ENCODE results near the gene FBLN5. TPM values are rescaled to one million over a fixed set of nuclear protein-coding genes. Genes with fewer than 3 reads are reported as not detected.

FBLN5 gene
- total RNA-seq, 1 experiment from 2014 or later = 0.23 TPM

GRCh38 chr14:91862417-91862816 is 85.1 kb downstream of the FBLN5 start:
- Histone ChIP-seq H3K27ac (ENCODE audit: low read length) (no peak overlapping the region), H3K4me3 (ENCODE audit: low read depth in 2 of 2, low read length in 2 of 2) (no peak overlapping the region), H3K4me1 (ENCODE audit: control insufficient read depth, insufficient read depth, low read length) (no peaks in the 10 kb centered on the region), H3K9me3 (ENCODE audit: control insufficient read depth, insufficient read depth, low read depth, low read length) (no peaks in the 10 kb centered on the region), H3K27me3 (ENCODE audit: control insufficient read depth, insufficient read depth, low read length) (0 out of 2 replicates have a peak, but pooled peaks cover 2% of the 10 kb centered on the region), H3K36me3 (ENCODE audit: control insufficient read depth, insufficient read depth, low read length) (no peaks in the 10 kb centered on the region)
- in situ Hi-C loops (cut with HindIII; ENCODE audit: low pct_unique_long_range_greater_than_20kb, low sequenced_read_pairs) = no loop called here
- ChIA-PET POLR2A (no interaction called here), CTCF (no interaction called here)
- DNase-seq (ENCODE audit: low read depth, low spot score) (no peak), ATAC-seq (no peak)
- intact Hi-C loops (cut with micrococcal nuclease; ENCODE audit: unreplicated experiment) = no loop called here
- no TSS peak for BruUV-seq (replicated peaks)
- TF ChIP-seq SIN3A (IDR thresholded peaks at IDR 0.05; ENCODE audit: borderline replicate concordance, insufficient read depth, low read depth, low read length) (no peak), POLR2AphosphoS5 (IDR thresholded peaks at IDR 0.05; ENCODE audit: low read depth, low read length) (no peak), TCF7L2 (IDR thresholded peaks at IDR 0.05; ENCODE audit: low read depth, low read length) (no peak), CTCF (IDR thresholded peaks at IDR 0.05) (no peak), REST (IDR thresholded peaks at IDR 0.05; ENCODE audit: insufficient read depth in 1 of 2, low read depth in 2 of 2, low read length in 1 of 2) (no peak)

GRCh38 chr14:91861091-91861490 is 86.4 kb downstream of the FBLN5 start:
- Histone ChIP-seq H3K4me3 (ENCODE audit: low read depth in 2 of 2, low read length in 2 of 2) (no peak overlapping the region), H3K27me3 (ENCODE audit: control insufficient read depth, insufficient read depth, low read length) (0 out of 2 replicates have a peak, but pooled peaks cover 2% of the 10 kb centered on the region), H3K9me3 (ENCODE audit: control insufficient read depth, insufficient read depth, low read depth, low read length) (no peaks in the 10 kb centered on the region), H3K36me3 (ENCODE audit: control insufficient read depth, insufficient read depth, low read length) (no peaks in the 10 kb centered on the region), H3K4me1 (ENCODE audit: control insufficient read depth, insufficient read depth, low read length) (no peaks in the 10 kb centered on the region), H3K27ac (ENCODE audit: low read length) (no peak overlapping the region)
- in situ Hi-C loops (cut with HindIII; ENCODE audit: low pct_unique_long_range_greater_than_20kb, low sequenced_read_pairs) = no loop called here
- CTCF ChIA-PET = interaction anchor here (0.6 kb wide), 1 partner anchor 600 kb away, joined by 4 read pairs; no protein-coding TSS in a partner anchor
- ATAC-seq = no peak
- POLR2A ChIA-PET = no interaction called here
- TF ChIP-seq CTCF (IDR thresholded peaks at IDR 0.05) (no peak), TCF7L2 (IDR thresholded peaks at IDR 0.05; ENCODE audit: low read depth, low read length) (no peak), REST (IDR thresholded peaks at IDR 0.05; ENCODE audit: insufficient read depth in 1 of 2, low read depth in 2 of 2, low read length in 1 of 2) (no peak)
- no TSS peak for BruUV-seq (replicated peaks)
- DNase-seq (ENCODE audit: low read depth, low spot score) = no peak
- intact Hi-C loops (cut with micrococcal nuclease; ENCODE audit: unreplicated experiment) = no loop called here

All from Panc1 (cell line).